Body of pancreas (tissue), 4 donors: ENCODE results near the gene DNM3. TPM values are rescaled to one million over a fixed set of nuclear protein-coding genes. Genes with fewer than 3 reads are reported as not detected.

Experiments used
- ATAC-seq: fragments of 150-250 bp; one replicate; pipeline ENCODE4 v1.9.1; 2016
- DNase-seq, 4 donors: peaks; one replicate each; pipeline ENCODE4 v3.0.0-alpha.2; 2019
- H3K27ac ChIP-seq, 4 donors: fragments of 200-600 bp; sonication (generic); 1 replicate in 3 of 4; 2 replicates in 1 of 4; pipeline versions ENCODE4 v1.5.1 to v1.6.1; 2016 to 2019; ENCODE audit warnings: mild to moderate bottlenecking in 1 of 4, mixed read lengths in 1 of 4, moderate library complexity in 1 of 4
- H3K27me3 ChIP-seq, 2 donors: fragments of 200-600 bp; sonication (generic); one replicate each; pipeline ENCODE4 v1.6.0; 2016; ENCODE audit warnings: mild to moderate bottlenecking in 1 of 2
- H3K36me3 ChIP-seq, 2 donors: fragments of 200-600 bp; sonication (generic); replicated peaks in 1 of 2; 2 replicates each; pipeline ENCODE4 v1.5.1; 2016; ENCODE audit warnings: low read depth in 2 of 2; ENCODE audit not compliant: insufficient read depth in 1 of 2
- H3K4me1 ChIP-seq: fragments of 200-600 bp; sonication (generic); one replicate; pipeline ENCODE4 v1.6.0; 2016
- H3K4me3 ChIP-seq, 2 donors: fragments of 200-600 bp; sonication (generic); 1 replicate in 1 of 2; 2 replicates in 1 of 2; pipeline ENCODE4 v1.5.1; 2016 to 2019
- H3K9me3 ChIP-seq, 3 donors: fragments of 200-600 bp; sonication (generic); 1 replicate in 2 of 3; 2 replicates in 1 of 3; pipeline ENCODE4 v1.5.1; 2016
- POLR2A ChIP-seq, 3 donors: fragments of 450-650 bp; IDR thresholded peaks; one replicate each; pipeline ENCODE4 v1.6.1; 2016; ENCODE audit warnings: antibody characterized with exemption in 3 of 3, mild to moderate bottlenecking in 2 of 3
- WGBS, 2 donors: methylation state at CpG; one replicate each; pipeline ENCODE4 v1.1.5; 2017; 5-methylcytosine and 5-hydroxymethylcytosine counted together
- intact Hi-C: fragments of 100-400 bp; cut with DNase I; formaldehyde crosslinking; loops from one replicate; pipeline ENCODE4 v1.15.1; 2023
- total RNA-seq, 2 donors: library from RNA; depleted of rRNA; stranded (reverse); fragments of >200 nt; gene quantifications; one replicate each; pipeline ENCODE4 v1.1.0, GENCODE V29; 2016
- TF ChIP-seq, protein P1 (sequence below), 7 experiments: fragments of 450-650 bp in 4 of 7; fragments of 200-600 bp in 3 of 7; sonication (generic) in 3 of 7; IDR thresholded peaks; one replicate each; pipeline ENCODE4 v1.5.1; 2016 to 2019; ENCODE audit warnings: antibody characterized with exemption in 7 of 7

The DNM3 gene
- total RNA-seq, 2 donors from 2014 or later = 2.9 to 4.0 TPM

GRCh38 chr1:171954361-171954760, 113.1 kb downstream of the DNM3 start:
- no peak overlapping the region for H3K27ac ChIP-seq
- intact Hi-C loops = no loop called here
- TF ChIP-seq POLR2A (IDR thresholded peaks at IDR 0.05) = no peak
- TF ChIP-seq, protein P1, sequence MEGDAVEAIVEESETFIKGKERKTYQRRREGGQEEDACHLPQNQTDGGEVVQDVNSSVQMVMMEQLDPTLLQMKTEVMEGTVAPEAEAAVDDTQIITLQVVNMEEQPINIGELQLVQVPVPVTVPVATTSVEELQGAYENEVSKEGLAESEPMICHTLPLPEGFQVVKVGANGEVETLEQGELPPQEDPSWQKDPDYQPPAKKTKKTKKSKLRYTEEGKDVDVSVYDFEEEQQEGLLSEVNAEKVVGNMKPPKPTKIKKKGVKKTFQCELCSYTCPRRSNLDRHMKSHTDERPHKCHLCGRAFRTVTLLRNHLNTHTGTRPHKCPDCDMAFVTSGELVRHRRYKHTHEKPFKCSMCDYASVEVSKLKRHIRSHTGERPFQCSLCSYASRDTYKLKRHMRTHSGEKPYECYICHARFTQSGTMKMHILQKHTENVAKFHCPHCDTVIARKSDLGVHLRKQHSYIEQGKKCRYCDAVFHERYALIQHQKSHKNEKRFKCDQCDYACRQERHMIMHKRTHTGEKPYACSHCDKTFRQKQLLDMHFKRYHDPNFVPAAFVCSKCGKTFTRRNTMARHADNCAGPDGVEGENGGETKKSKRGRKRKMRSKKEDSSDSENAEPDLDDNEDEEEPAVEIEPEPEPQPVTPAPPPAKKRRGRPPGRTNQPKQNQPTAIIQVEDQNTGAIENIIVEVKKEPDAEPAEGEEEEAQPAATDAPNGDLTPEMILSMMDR (IDR thresholded peaks at IDR 0.05) = no peak
- H3K27me3 ChIP-seq = no peaks in the 10 kb centered on the region
- H3K4me3 ChIP-seq = no peak overlapping the region
- ATAC-seq (no peak), DNase-seq (no peak)
- 64 to 72% methylated on average over 4 of the region's 4 CpGs for WGBS, 2 donors
- H3K36me3 ChIP-seq = no peaks in the 10 kb centered on the region
- no peaks in the 10 kb centered on the region for H3K4me1 ChIP-seq
- H3K9me3 ChIP-seq = no peaks in the 10 kb centered on the region

DNA sequence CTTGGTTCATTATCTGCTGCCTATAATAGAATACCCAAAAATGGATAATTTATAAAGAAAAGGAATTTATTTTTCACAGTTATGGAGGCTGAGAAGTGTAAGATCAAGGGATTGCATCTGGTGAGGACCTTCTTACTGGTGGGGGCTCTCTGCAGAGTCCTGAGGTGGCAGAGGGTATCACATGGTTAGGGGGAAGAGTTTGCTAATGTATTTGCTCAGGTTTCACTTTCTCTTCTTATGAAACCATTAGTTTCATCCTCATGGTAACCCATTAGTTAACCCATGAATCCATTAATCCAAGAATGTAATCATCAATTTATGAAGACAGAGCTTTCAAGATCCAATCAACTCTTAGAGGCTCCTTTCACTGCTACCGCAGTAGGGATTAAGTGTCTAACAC, 120.6 kb downstream of the DNM3 start:
- Histone ChIP-seq H3K4me3 (no peak overlapping the region), H3K27ac (no peak overlapping the region), H3K36me3 (no peaks in the 10 kb centered on the region), H3K4me1 (no peaks in the 10 kb centered on the region), H3K27me3 (no peaks in the 10 kb centered on the region), H3K9me3 (no peaks in the 10 kb centered on the region)
- ATAC-seq = no peak
- no peak for DNase-seq
- no peak for TF ChIP-seq POLR2A (IDR thresholded peaks at IDR 0.05)
- TF ChIP-seq, protein P1 (IDR thresholded peaks at IDR 0.05) = no peak
- WGBS, 2 donors = 96 to 100% methylated on average over 1 of the region's 1 CpG
- intact Hi-C loops = no loop called here

DNA sequence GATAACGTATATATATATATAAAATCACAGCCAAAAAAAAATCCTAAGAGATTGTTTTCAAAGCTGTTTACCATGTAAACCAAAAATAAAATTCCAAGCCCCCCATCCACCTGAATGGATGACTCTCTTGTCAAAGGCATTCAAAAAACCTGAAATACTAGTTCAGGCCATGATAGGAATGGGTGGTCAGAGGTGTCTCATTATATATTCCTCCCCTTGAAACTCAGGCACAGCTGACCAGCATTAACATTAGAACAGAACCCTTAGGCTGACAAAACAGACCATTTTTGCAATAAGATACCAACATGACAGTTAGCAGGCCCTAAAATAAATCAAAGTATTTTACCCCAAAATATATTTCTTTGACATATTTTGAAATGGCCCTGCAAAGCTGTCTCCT, 122.5 kb downstream of the DNM3 start:
- H3K27ac ChIP-seq = no peak overlapping the region
- no peaks in the 10 kb centered on the region for H3K4me1 ChIP-seq
- no peaks in the 10 kb centered on the region for H3K9me3 ChIP-seq
- no peak for DNase-seq
- no peak overlapping the region for H3K4me3 ChIP-seq
- TF ChIP-seq, protein P1 (IDR thresholded peaks at IDR 0.05) = no peak
- no peak for TF ChIP-seq POLR2A (IDR thresholded peaks at IDR 0.05)
- WGBS, 2 donors = 71 to 85% methylated on average over 1 of the region's 1 CpG
- H3K36me3 ChIP-seq = no peaks in the 10 kb centered on the region
- intact Hi-C loops = no loop called here
- ATAC-seq = no peak
- no peaks in the 10 kb centered on the region for H3K27me3 ChIP-seq

- H3K27ac ChIP-seq = no peak overlapping the region
- ATAC-seq (no peak), DNase-seq (no peak)
- no peak for TF ChIP-seq POLR2A (IDR thresholded peaks at IDR 0.05)
- TF ChIP-seq, protein P1 (IDR thresholded peaks at IDR 0.05) = no peak
- no peaks in the 10 kb centered on the region for H3K9me3 ChIP-seq
- WGBS, 2 donors = 73 to 89% methylated on average over 2 of the region's 2 CpGs
- no peaks in the 10 kb centered on the region for H3K4me1 ChIP-seq
- no peaks in the 10 kb centered on the region for H3K27me3 ChIP-seq
- intact Hi-C loops = no loop called here
- H3K4me3 ChIP-seq = no peak overlapping the region
- no peaks in the 10 kb centered on the region for H3K36me3 ChIP-seq
These were observed 124.5 kb downstream of the DNM3 start for GRCh38 chr1:171965777-171966176.

- no peak overlapping the region for H3K27ac ChIP-seq
- no peak for DNase-seq
- no peak for TF ChIP-seq POLR2A (IDR thresholded peaks at IDR 0.05)
- TF ChIP-seq, protein P1 (IDR thresholded peaks at IDR 0.05) = no peak
- no peaks in the 10 kb centered on the region for H3K4me1 ChIP-seq
- no peak overlapping the region for H3K4me3 ChIP-seq
- 66% methylated on average over 3 of the region's 3 CpGs for WGBS, 2 donors
- H3K27me3 ChIP-seq = no peaks in the 10 kb centered on the region
- no peaks in the 10 kb centered on the region for H3K36me3 ChIP-seq
- intact Hi-C loops = no loop called here
- no peaks in the 10 kb centered on the region for H3K9me3 ChIP-seq
- no peak for ATAC-seq
These were observed 125.3 kb downstream of the DNM3 start for GRCh38 chr1:171966426-171967220.
